H1 (cell line): ENCODE data around the gene MBOAT1. TPM values are rescaled to one million over a fixed set of nuclear protein-coding genes. Genes with fewer than 3 reads are reported as not detected.

Source experiments
- CTCF ChIA-PET: fragments of 300-600 bp; sonication (Branson Sonifier 250); formaldehyde crosslinking; loops from one replicate; lab custom pipeline; 2021; ENCODE audit not compliant: partially characterized antibody; lab: Charles Lee
- POLR2A ChIA-PET: fragments of 300-600 bp; sonication (Branson Sonifier 250); formaldehyde crosslinking; loops from one replicate; lab custom pipeline; 2021; ENCODE audit warnings: inconsistent platforms; ENCODE audit not compliant: partially characterized antibody; lab: Charles Lee
- DNase-seq, 2 experiments: peaks; one replicate each; pipeline versions ENCODE4 v3.0.0 to v3.0.0-alpha.2; 2010 to 2022; ENCODE audit warnings: low spot score in 2 of 2, low read depth in 1 of 2, mixed read lengths in 1 of 2
- FAIRE-seq: peaks from 2 replicates; lab custom pipeline; 2011; peaks lifted over from hg19 to GRCh38; lab: Jason Lieb, UNC
- H2AFZ ChIP-seq: 2 replicates; pipeline ENCODE4 v1.8.1; 2012; ENCODE audit warnings: low read length, inconsistent platforms
- H2AK5ac ChIP-seq: 2 replicates; pipeline ENCODE4 v1.6.1; 2013; ENCODE audit warnings: low read depth, low read length
- H2BK120ac ChIP-seq: replicated peaks from 2 replicates; pipeline ENCODE3; 2013; ENCODE audit warnings: low read depth, low read length, inconsistent platforms
- H2BK12ac ChIP-seq: 2 replicates; pipeline ENCODE4 v1.6.1; 2013; ENCODE audit warnings: low read depth, low read length
- H2BK15ac ChIP-seq: 2 replicates; pipeline ENCODE4 v1.6.1; 2013; ENCODE audit warnings: low read length
- H2BK20ac ChIP-seq: 2 replicates; pipeline ENCODE4 v1.6.1; 2013; ENCODE audit warnings: low read length
- H2BK5ac ChIP-seq: 2 replicates; pipeline ENCODE4 v1.6.1; 2013; ENCODE audit warnings: low read depth, low read length
- H3K14ac ChIP-seq: 2 replicates; pipeline ENCODE4 v1.6.1; 2013; ENCODE audit warnings: inconsistent platforms; ENCODE audit not compliant: insufficient read length
- H3K18ac ChIP-seq: 2 replicates; pipeline ENCODE4 v1.6.1; 2013; ENCODE audit warnings: low read length; ENCODE audit errors: extremely low read depth
- H3K23ac ChIP-seq: 2 replicates; pipeline ENCODE4 v1.6.1; 2013; ENCODE audit warnings: inconsistent platforms; ENCODE audit not compliant: insufficient read length
- H3K23me2 ChIP-seq: 2 replicates; pipeline ENCODE4 v1.6.1; 2013; ENCODE audit warnings: low read depth, low read length
- H3K27ac ChIP-seq: 2 replicates; pipeline ENCODE4 v1.6.1; 2011; ENCODE audit warnings: low read depth, low read length, inconsistent platforms
- H3K27me3 ChIP-seq, 4 experiments: replicated peaks in 1 of 4; 1 replicate in 1 of 4; 2 replicates in 3 of 4; pipeline versions ENCODE4 v1.6.1 to v1.8.1; 2011 to 2013; ENCODE audit warnings: low read length in 3 of 4, mild to moderate bottlenecking in 3 of 4, inconsistent platforms in 2 of 4, mixed read lengths in 2 of 4, moderate library complexity in 1 of 4; ENCODE audit not compliant: control insufficient read depth in 3 of 4, insufficient read depth in 3 of 4; ENCODE audit errors: extremely low read depth in 1 of 4
- H3K36me3 ChIP-seq, 4 experiments: 2 replicates each; pipeline versions ENCODE4 v1.6.1 to v1.8.1; 2011 to 2013; ENCODE audit warnings: mild to moderate bottlenecking in 4 of 4, low read length in 3 of 4, moderate library complexity in 2 of 4, control low read depth in 1 of 4, inconsistent platforms in 1 of 4; ENCODE audit not compliant: insufficient read depth in 4 of 4, control insufficient read depth in 2 of 4
- H3K4ac ChIP-seq: replicated peaks from 2 replicates; pipeline ENCODE3; 2013; ENCODE audit warnings: low read length, low read depth, mixed read lengths, inconsistent platforms; ENCODE audit not compliant: insufficient read length
- H3K4me1 ChIP-seq, 4 experiments: replicated peaks in 1 of 4; 1 replicate in 1 of 4; 2 replicates in 3 of 4; pipeline versions ENCODE4 v1.6.1 to v1.8.1; 2011 to 2013; ENCODE audit warnings: low read length in 3 of 4, inconsistent platforms in 2 of 4, mixed read lengths in 1 of 4; ENCODE audit not compliant: insufficient read depth in 4 of 4, control insufficient read depth in 3 of 4
- H3K4me2 ChIP-seq, 2 experiments: 2 replicates each; pipeline versions ENCODE4 v1.6.1 to v1.8.1; 2011 to 2013; ENCODE audit warnings: low read depth in 2 of 2, low read length in 2 of 2, control low read depth in 1 of 2, inconsistent platforms in 1 of 2, mild to moderate bottlenecking in 1 of 2; ENCODE audit not compliant: insufficient read depth in 1 of 2
- H3K4me3 ChIP-seq, 4 experiments: fragments of 200-600, 300-600 bp in 1 of 4; sonication (generic), shearing (Covaris generic), sonication (Bioruptor Twin) in 1 of 4; 2 replicates each; pipeline versions ENCODE4 v1.5.1 to v1.8.1; 2011 to 2016; ENCODE audit warnings: low read length in 4 of 4, low read depth in 3 of 4, control low read depth in 2 of 4, inconsistent platforms in 2 of 4, mild to moderate bottlenecking in 2 of 4, mixed read lengths in 1 of 4, moderate library complexity in 1 of 4; ENCODE audit not compliant: insufficient read depth in 2 of 4; ENCODE audit errors: extremely low read depth in 1 of 4
- H3K56ac ChIP-seq: replicated peaks from 2 replicates; pipeline ENCODE3; 2013; ENCODE audit warnings: low read depth, mild to moderate bottlenecking, mixed read lengths, low read length, inconsistent platforms; ENCODE audit not compliant: insufficient read length
- H3K79me1 ChIP-seq: 2 replicates; pipeline ENCODE4 v1.6.1; 2013; ENCODE audit warnings: low read depth, low read length, control low read depth
- H3K79me2 ChIP-seq, 2 experiments: 2 replicates each; pipeline versions ENCODE4 v1.6.1 to v1.8.1; 2012 to 2013; ENCODE audit warnings: low read length in 2 of 2, mild to moderate bottlenecking in 2 of 2, inconsistent platforms in 1 of 2; ENCODE audit not compliant: insufficient read depth in 2 of 2, control insufficient read depth in 1 of 2
- H3K9ac ChIP-seq, 4 experiments: replicated peaks in 1 of 4; 1 replicate in 1 of 4; 2 replicates in 3 of 4; pipeline versions ENCODE4 v1.6.1 to v1.8.1; 2011 to 2013; ENCODE audit warnings: low read depth in 3 of 4, low read length in 3 of 4, control low read depth in 2 of 4, mild to moderate bottlenecking in 2 of 4, moderate library complexity in 2 of 4, inconsistent platforms in 1 of 4; ENCODE audit errors: extremely low read depth in 1 of 4
- H3K9me3 ChIP-seq, 2 experiments: 2 replicates each; pipeline versions ENCODE4 v1.6.1 to v1.8.1; 2012 to 2013; ENCODE audit warnings: mild to moderate bottlenecking in 2 of 2, moderate library complexity in 2 of 2, control low read depth in 1 of 2, inconsistent platforms in 1 of 2, low read depth in 1 of 2, low read length in 1 of 2, mixed read lengths in 1 of 2; ENCODE audit not compliant: insufficient read depth in 2 of 2
- H4K20me1 ChIP-seq, 2 experiments: replicated peaks in 1 of 2; 2 replicates each; pipeline versions ENCODE3 to v1.8.1; 2011 to 2013; ENCODE audit warnings: inconsistent platforms in 2 of 2, low read length in 2 of 2, mild to moderate bottlenecking in 1 of 2; ENCODE audit not compliant: insufficient read depth in 2 of 2, control insufficient read depth in 1 of 2
- H4K5ac ChIP-seq: 2 replicates; pipeline ENCODE4 v1.6.1; 2013; ENCODE audit warnings: low read length, low read depth, mixed read lengths, inconsistent platforms; ENCODE audit not compliant: insufficient read length
- H4K8ac ChIP-seq: 2 replicates; pipeline ENCODE4 v1.8.0; 2013; ENCODE audit warnings: mild to moderate bottlenecking, moderate library complexity, low read length, inconsistent platforms; ENCODE audit not compliant: insufficient read depth; ENCODE audit errors: extremely low read depth
- H4K91ac ChIP-seq: replicated peaks from 2 replicates; pipeline ENCODE3; 2013; ENCODE audit warnings: low read length, mixed read lengths, inconsistent platforms; ENCODE audit not compliant: insufficient read length
- ATF2 ChIP-seq: IDR thresholded peaks from 2 replicates; pipeline ENCODE4 v1.6.1; 2012; ENCODE audit warnings: low read length, inconsistent platforms
- CTBP2 ChIP-seq: IDR thresholded peaks from 2 replicates; pipeline ENCODE4 v1.7.0; 2011; ENCODE audit warnings: borderline replicate concordance, mild to moderate bottlenecking, moderate library complexity, mixed read lengths, low read length; ENCODE audit not compliant: insufficient read depth, insufficient read length
- HDAC6 ChIP-seq: IDR thresholded peaks from one replicate; pipeline ENCODE4 v1.7.1; 2012; ENCODE audit warnings: low read depth, mild to moderate bottlenecking, inconsistent platforms, low read length, moderate library complexity
- KDM4A ChIP-seq: IDR thresholded peaks from one replicate; pipeline ENCODE4 v1.7.1; 2012; ENCODE audit warnings: low read depth, mild to moderate bottlenecking, moderate library complexity, low read length, inconsistent platforms; ENCODE audit not compliant: severe bottlenecking
- RFX5 ChIP-seq: IDR thresholded peaks from 2 replicates; pipeline ENCODE4 v1.6.1; 2011; ENCODE audit warnings: low read depth, low read length, improper control_type of control experiment, borderline replicate concordance
- RNF2 ChIP-seq: fragments of 200-900, 300-1000 bp; sonication (generic); IDR thresholded peaks from 2 replicates; pipeline ENCODE4 v1.7.1; 2016; ENCODE audit warnings: borderline replicate concordance, low read depth, mild to moderate bottlenecking, antibody characterized with exemption, low read length; ENCODE audit not compliant: poor library complexity, severe bottlenecking; ENCODE audit errors: missing control alignments
- SAP30 ChIP-seq: fragments of 300-600 bp; sonication (generic); IDR thresholded peaks from 2 replicates; pipeline ENCODE4 v1.7.1; 2012; ENCODE audit warnings: low read length, moderate library complexity, mild to moderate bottlenecking, inconsistent platforms; ENCODE audit not compliant: insufficient read depth, insufficient replicate concordance
- TAF7 ChIP-seq: optimal IDR thresholded peaks from 2 replicates; pipeline ENCODE3; 2011; ENCODE audit warnings: low read depth, mild to moderate bottlenecking, inconsistent platforms, low read length, moderate library complexity, borderline replicate concordance
- TBP ChIP-seq: IDR thresholded peaks from 2 replicates; pipeline ENCODE4 v1.6.1; 2011; ENCODE audit warnings: low read depth, low read length, improper control_type of control experiment
- WGBS, 2 experiments: shearing (Covaris generic) in 1 of 2; methylation state at CpG; one replicate each; pipeline versions ENCODE4 v1.1.6 to v1.1.7; 2013 to 2015; ENCODE audit warnings: low lambda C conversion rate in 2 of 2, mixed read lengths in 2 of 2, inconsistent platforms in 1 of 2, low coverage in 1 of 2, missing lambda C conversion rate in 1 of 2; ENCODE audit not compliant: insufficient replicate concordance in 2 of 2, insufficient coverage in 1 of 2, insufficient read length in 1 of 2; ENCODE audit errors: extremely low coverage in 1 of 2, missing lambda C conversion rate in 1 of 2; 5-methylcytosine and 5-hydroxymethylcytosine counted together
- polyA plus RNA-seq, 7 experiments: library from polyadenylated mRNA; depleted of rRNA in 3 of 7; stranded (reverse) in 5 of 7; unstranded in 2 of 7; fragments of >200 nt in 5 of 7; fragments of 200-250 nt in 2 of 7; gene quantifications; 1 replicate in 5 of 7; 2 replicates in 1 of 7; 4 replicates in 1 of 7; pipeline versions ENCODE4 v1.2.1 to v1.2.3, GENCODE V29; 2011 to 2013; ENCODE audit warnings: missing spikeins in 2 of 7, mixed read lengths in 2 of 7
- total RNA-seq: library from RNA; stranded (reverse); fragmentation: NEBNext Ultra II Directional; extraction: Animal tissue kit (Norgen Biotek cat#: 25700); gene quantifications from 2 replicates; pipeline ENCODE4 v1.2.1, GENCODE V29; 2021

The MBOAT1 gene
- total and polyA plus RNA-seq, 2 of the 8 experiments (the other 6 are each of a cell fraction or from before 2014, with no cell fraction given) = 4.9 to 19.5 TPM

- Histone ChIP-seq H2BK20ac (no peak overlapping the region), H3K27me3 (0 out of 7 replicates have a peak, but pooled peaks cover 0 to 6% (median 0%) of the 10 kb centered on the region in 4 experiments), H2AK5ac (peak overlapping the region; percentile 43; the same call in 1 of the 2 replicates), H4K5ac (no peak overlapping the region), H3K9ac (peak overlapping the region in 1 of 4 experiments; percentile 66; a peak in 2 of 7 replicates), H2BK12ac (no peak overlapping the region), H3K79me2 (peaks cover 0 to 14% of the 10 kb centered on the region in 2 experiments; a peak in 1 of 4 replicates), H2BK15ac (no peak overlapping the region), H2AFZ (peak overlapping the region; percentile 93), H4K8ac (no peak overlapping the region), H3K14ac (peak overlapping the region; percentile 87), H3K23me2 (peaks cover 16% of the 10 kb centered on the region), H3K4ac (no peak overlapping the region), H4K20me1 (no peaks in the 10 kb centered on the region), H3K56ac (no peak overlapping the region), H3K36me3 (no peaks in the 10 kb centered on the region), H2BK5ac (no peak overlapping the region), H3K4me2 (peak overlapping the region; percentile 98 to 99), H3K4me3 (peak overlapping the region; percentile 64 to 87 (median 85); a peak in 7 of 8 replicates), H3K79me1 (no peaks in the 10 kb centered on the region; the same call in 1 of the 2 replicates), H3K27ac (no peak overlapping the region), H4K91ac (peak overlapping the region; percentile 62), H2BK120ac (no peak overlapping the region), H3K18ac (no peak overlapping the region; the same call in 1 of the 2 replicates), H3K9me3 (no peaks in the 10 kb centered on the region), H3K23ac (no peak overlapping the region), H3K4me1 (peaks cover 8 to 17% (median 10%) of the 10 kb centered on the region in 4 experiments; a peak in 5 of 7 replicates)
- 59% methylated on average over 9 of the region's 9 CpGs; no CpG with 5 or more reads in 1 of the 2 experiments for WGBS, 2 experiments
- CTCF ChIA-PET = interaction anchor here (0.8 to 1.8 kb wide), 10 partner anchors 13 to 121 kb away, joined by 3 to 6 read pairs (median 3); no protein-coding TSS in a partner anchor
- DNase-seq (no peak), FAIRE-seq (no peak)
- POLR2A ChIA-PET = interaction anchor here (0.6 to 1.5 kb wide), 3 partner anchors 8 to 189 kb away, joined by 3 to 5 read pairs (median 3); no protein-coding TSS in a partner anchor
- TF ChIP-seq HDAC6 (no peak), SAP30 (no peak), RFX5 (no peak), CTBP2 (no peak), KDM4A (no peak), TBP (no peak), ATF2 (no peak), RNF2 (no peak), TAF7 (no peak)
Observed at GRCh38 chr6:20213271-20213798, 1.1 kb upstream of the MBOAT1 start.
